HG03457 (cell line): ENCODE data around the gene SYT15B.
"Not testable (repeated sequence)": the region's sequence is repeated elsewhere in the genome, so short reads cannot be mapped to it uniquely, and the experiment has no call there.

Experiments used
- ATAC-seq: cut with Tn5 transposase; IDR thresholded peaks from one replicate; pipeline ENCODE4 v1.9.1; 2021; ENCODE audit warnings: moderate number of reproducible peaks; ENCODE audit not compliant: unreplicated experiment

Gene SYT15B

GRCh38 chr10:47730911-47731310 lies 32.5 kb downstream of the SYT15B start:
- not testable (repeated sequence) for ATAC-seq

- not testable (repeated sequence) for ATAC-seq
Measured at GRCh38 chr10:47725740-47726139, 37.7 kb downstream of the SYT15B start.

- ATAC-seq, result not testable (repeated sequence)
Measured at GRCh38 chr10:47725047-47725446, 38.3 kb downstream of the SYT15B start.

- not testable (repeated sequence) for ATAC-seq
Measured at GRCh38 chr10:47724119-47724518, 39.3 kb downstream of the SYT15B start.

- not testable (repeated sequence) for ATAC-seq
Measured at GRCh38 chr10:47723362-47723761, 40.0 kb downstream of the SYT15B start.

- not testable (repeated sequence) for ATAC-seq
Measured at GRCh38 chr10:47717011-47717769, 46.2 kb downstream of the SYT15B start.
